Activated T-helper 1 cell treated with Interleukin-2 at 50 U/mL for 16 hours (primary cell): ENCODE data around the gene RAB17.

Experiments used
- DNase-seq: peaks from one replicate; pipeline ENCODE4 v3.0.0-alpha.2; 2020; ENCODE audit warnings: low read depth

The RAB17 gene

DNA sequence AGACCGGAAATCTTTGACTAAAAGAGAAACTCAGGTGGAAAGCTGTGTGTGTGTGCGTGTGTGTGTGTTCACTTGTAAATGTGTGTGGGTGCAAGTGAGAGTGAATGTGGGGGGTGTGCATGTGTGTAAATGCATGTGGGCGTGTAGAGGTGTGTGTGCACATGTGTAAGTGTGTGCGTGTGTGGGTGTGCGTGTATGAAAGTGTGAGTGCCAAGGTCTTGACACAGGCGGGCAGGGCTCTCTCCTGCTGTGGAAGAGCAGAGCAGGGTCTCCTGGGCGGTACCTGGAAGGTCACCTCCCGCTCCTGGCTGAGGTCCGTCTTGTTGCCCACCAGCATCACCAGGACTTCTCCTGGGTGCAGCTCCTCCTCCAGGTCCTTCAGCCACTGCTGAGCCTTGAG lies 13.6 kb downstream of the RAB17 start:
- DNase-seq, result no peak

DNA sequence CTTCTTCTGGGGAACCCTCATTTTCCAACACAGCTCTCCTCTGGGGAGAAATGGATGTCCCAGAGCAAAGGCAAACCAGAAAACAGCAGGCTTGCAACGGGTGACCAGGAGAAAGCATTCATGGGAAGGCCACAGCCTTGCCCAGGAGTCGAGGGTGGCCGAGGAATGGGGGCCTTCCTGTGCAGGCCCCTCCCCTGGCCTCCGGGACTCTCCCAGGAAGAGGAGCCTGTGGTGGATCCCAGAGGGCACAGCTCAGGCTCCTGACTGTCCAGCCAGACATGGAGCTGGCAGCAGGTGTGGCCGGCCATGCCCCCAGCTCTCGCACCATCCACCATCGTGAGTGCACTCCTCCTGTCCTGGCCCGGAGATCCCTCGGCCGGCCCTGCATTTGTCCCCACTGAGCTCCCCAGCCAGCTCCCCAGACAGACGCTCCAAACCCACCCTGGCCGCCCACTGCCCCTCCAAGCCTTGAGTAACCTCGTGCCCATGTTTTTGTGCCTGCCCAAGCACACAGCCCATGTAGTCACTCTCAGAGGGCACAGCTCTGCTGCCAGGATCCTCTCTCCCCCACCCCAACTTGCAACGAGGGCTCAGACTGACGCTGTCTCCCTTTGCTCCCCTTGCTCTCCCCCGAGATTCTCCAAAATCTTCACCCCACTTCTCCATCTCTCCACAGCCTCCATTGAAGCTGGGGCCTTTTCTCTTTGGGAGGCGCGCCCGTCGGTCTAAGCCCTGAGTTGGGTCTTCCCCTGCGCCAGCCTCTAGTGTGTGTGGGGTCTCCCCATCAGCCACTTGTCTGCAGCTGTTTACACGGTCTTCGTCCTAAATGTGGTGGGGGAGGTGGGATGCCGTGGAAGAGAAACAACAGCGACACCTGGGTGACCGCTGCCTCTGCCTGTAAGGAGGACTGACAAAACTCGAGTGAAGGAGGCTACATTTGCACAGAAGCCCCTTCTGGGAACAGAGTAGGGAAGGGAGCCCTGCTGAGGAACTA lies 14.4 kb downstream of the RAB17 start:
- DNase-seq, result no peak

DNA sequence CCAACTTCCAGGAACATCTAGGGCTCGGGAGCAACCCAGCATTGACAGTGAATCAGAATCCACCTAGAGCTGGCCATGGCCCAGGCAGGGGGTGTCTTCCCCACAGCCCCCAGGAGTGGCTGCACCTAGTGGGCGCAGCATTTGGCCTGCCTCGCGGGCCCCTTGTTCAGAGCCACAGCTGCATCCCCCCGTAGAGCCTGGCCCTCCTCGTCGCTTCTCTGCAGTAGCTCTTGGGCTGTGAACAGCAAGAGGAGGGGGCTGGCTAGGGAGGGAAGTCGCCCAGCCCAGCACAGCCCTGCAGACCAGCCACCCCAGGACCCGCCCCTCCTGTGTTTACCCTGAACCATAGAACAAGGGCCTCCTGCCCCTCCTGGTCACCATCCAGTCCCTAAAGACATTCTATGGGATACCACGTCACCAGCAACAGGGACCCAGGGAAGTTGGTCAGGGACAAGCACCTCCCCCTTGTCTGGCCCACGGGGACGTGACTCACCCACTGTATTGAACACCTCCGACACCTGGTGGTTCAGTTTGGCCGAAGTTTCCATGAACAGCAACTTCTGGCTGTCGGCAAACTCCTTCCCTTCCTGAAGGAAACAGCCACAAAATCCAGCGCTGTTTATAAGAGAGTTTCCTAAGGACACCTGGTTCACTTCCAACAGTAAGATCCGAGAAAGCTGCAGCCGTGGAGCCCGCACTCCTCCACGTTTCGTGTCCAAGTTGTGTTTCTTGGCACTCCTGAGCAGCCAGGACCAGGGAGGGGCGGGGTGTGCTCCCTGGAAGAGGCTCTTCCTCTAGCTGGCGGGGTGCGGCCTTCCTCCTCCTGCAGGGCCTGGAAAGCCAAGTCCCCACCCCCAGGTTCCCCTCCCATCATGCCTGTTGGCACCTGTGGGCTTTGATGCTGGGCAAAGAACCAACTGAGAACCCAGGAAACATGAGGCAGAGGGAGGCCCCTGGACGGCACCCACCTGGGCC lies 15.4 kb downstream of the RAB17 start:
- no peak for DNase-seq

GRCh38 chr2:237574467-237574866 lies 16.1 kb downstream of the RAB17 start:
- no peak for DNase-seq

- DNase-seq, result no peak
These were observed 16.7 kb downstream of the RAB17 start for GRCh38 chr2:237573721-237574415.

- DNase-seq, result no peak
These were observed 17.8 kb downstream of the RAB17 start for GRCh38 chr2:237572742-237573101.

DNA sequence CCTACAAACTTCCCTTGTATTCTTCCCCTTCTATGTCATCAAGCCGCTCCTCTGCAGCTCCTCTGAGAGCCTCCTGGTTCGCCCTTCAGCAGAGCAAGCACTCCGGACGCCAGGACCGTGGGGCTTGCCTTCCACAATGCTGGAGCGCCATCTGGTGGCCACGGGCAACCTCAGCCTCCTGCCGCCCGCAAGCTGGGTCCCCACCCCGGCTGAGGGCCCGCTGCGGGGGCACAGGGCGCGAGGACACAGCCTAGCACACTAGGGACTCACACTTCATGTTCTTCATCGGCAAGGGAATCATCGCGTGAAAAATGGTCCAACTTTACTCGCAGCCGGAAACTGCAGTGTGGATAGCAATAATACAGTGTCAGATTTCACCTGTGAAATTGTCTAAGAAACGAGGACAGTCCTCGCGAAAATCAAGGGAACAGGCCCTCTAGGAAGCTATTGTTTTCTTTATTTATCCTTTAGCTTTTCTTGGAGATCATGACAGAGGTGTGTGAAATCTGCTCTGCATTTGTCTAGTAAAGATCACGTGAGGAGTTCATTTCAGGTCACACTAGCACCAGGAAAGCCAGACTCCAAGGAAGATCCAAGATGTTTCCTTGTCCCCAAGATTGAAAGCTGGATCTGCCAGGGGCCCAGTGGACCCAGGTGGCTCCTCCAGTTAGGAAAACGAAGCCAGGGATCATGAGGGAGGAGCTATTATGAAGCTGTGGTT lies 18.4 kb downstream of the RAB17 start:
- peak; percentile 67 for DNase-seq

GRCh38 chr2:237571551-237571950 lies 19.0 kb downstream of the RAB17 start:
- no peak for DNase-seq

DNA sequence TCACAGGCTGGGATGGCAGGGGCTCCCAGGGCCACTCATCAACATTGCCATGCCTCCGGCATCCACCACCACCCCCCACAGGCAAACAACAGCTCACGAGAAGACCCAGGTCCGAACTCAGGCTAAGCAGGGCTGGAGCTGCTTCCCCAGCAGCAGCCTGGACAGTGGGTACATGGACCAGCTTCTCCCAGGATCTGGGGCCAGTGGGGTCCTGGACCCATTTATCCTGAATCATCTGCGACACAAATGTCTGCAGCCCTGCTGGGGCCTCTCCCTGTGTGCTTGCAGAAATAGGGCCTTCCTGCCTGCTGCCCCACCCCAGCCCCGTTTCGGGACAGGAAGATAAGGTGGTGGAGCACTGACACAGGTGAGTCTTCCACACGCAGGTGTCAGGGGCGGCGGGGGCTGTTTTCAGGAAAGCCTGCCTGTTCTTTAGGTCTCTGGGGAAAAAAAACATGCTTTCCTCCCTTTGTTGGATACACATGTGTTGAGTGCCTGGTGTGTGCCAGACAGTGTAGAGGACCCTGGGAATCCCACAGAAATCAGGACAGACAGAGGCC lies 19.7 kb downstream of the RAB17 start:
- DNase-seq, result no peak

DNA sequence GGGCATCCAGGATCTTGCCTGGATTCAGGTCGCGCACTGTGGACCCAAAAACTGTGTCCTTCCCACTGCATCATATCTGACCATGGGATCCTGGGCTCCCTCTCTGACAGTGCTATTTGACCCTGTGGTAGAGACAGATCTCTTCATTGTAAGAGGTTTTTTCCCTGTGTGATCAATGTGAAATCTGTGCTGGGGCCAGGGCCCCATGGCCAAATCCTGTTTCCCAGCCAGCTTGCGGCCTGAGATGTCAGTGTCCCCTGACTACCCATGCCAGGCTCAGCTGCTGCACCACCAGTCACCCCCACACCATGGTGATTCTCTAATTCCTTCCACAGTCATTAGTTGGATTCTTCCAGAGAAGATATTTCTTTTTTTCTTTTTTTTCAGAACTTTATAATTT lies 20.6 kb downstream of the RAB17 start:
- DNase-seq, result no peak

- DNase-seq, result no peak
These were observed 21.5 kb downstream of the RAB17 start for GRCh38 chr2:237569041-237569440.

DNA sequence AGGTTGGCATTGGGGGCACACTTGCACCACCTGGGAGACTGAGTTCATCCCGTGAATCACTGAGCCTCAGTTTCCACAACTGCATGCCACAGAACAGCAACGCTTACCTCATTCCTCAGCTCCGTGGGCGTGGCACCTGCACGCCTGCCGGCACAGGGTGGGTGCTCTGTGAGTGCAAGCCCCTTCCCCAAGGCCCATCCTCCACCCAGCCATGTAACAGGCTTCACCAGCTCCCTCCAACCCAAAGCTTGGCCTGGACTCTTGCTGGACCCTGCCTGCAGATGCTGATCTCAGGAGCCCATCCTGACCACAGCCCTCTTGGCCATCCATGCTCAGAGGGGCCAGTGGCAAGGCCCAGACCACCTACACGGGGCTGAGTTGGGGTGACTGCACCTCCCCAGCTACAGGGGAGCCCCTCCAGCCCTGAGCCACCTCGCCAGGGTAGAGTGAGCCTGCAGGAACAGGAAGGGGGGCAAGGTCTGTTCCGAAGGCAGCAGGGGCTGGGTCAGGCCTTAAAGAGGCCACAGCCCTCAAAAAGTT lies 22.3 kb downstream of the RAB17 start:
- DNase-seq, result no peak

GRCh38 chr2:237567276-237568029 lies 23.1 kb downstream of the RAB17 start:
- DNase-seq, result no peak

GRCh38 chr2:237566401-237567235 lies 23.9 kb downstream of the RAB17 start, which contains the start of gene PRLH:
Gene PRLH (plus strand): TSS chr2:237566574. CDS start chr2:237566574, 0 bp downstream.
- DNase-seq, result no peak

- DNase-seq, result no peak
These were observed 24.6 kb downstream of the RAB17 start for GRCh38 chr2:237565974-237566373.

DNA sequence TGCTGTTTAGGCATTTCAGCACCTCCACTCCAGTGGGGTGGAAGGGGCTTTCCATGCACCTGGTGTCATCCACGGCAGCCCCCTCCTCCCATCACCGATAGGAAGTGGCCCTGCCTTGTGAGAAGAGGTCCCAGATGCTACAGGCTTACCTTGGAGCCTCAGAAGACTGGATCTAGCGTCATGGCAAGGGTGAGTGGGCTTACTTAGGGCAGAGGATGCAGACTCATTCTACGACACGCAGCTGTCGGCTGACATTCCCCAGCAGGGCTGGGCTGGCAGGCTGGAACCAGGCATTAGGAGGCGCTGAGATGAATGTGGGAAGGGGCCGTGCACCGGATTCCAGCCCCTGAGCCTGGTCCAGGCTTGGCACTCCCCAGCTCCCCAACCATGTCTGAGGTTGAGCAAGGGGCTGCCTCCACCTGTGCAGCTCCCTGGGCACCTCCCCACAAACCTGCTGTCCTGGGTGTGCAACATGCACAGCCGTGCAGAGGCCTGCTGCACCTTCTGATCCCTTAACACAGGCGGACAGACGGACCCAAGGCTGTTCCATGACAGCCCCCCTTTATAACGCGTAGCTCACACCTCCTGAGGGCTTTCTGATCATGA lies 25.9 kb downstream of the RAB17 start:
- DNase-seq, result no peak

DNA sequence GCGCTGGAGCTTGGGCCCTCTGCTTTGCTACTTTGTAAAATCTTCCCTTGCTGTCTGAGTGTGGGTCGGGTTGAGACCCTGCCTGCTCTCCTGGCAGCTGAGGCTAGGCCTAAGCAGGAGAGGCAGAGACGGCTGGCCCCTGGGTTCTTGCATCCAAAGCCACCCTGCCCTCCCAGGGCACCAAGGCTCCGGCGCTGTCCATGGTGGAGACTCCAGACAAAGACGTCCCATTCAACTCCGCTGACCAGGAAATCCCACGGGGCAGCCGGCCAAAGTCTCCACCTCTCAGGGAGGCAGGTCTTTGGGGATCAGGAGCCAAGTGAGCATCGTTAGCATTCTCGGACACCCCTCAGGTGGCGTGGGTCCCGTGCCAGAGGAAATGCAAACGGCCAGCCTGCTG lies 26.7 kb downstream of the RAB17 start:
- DNase-seq, result no peak

GRCh38 chr2:237561221-237561620 lies 29.3 kb downstream of the RAB17 start:
- no peak for DNase-seq
